Mesenchymal stem cell (in vitro differentiated cells and primary cell): Measurements from ENCODE around the gene IL1R1.

Experiments
- DNase-seq: peaks from one replicate; pipeline ENCODE4 v3.0.0-alpha.2; 2013
- H2AFZ ChIP-seq: one replicate; pipeline ENCODE4 v1.6.1; 2013; ENCODE audit warnings: low read depth, mild to moderate bottlenecking, control low read depth, inconsistent platforms, low read length, moderate library complexity
- H2AK5ac ChIP-seq: 2 replicates; pipeline ENCODE4 v1.6.1; 2013; ENCODE audit warnings: low read length, moderate library complexity, mild to moderate bottlenecking, inconsistent platforms; ENCODE audit not compliant: severe bottlenecking
- H2BK120ac ChIP-seq: one replicate; pipeline ENCODE4 v1.6.1; 2013; ENCODE audit warnings: low read depth, mild to moderate bottlenecking, inconsistent platforms, low read length, moderate library complexity
- H2BK12ac ChIP-seq, 2 experiments: one replicate each; pipeline ENCODE4 v1.6.1; 2013; ENCODE audit warnings: inconsistent platforms in 2 of 2, low read length in 2 of 2, mild to moderate bottlenecking in 2 of 2, moderate library complexity in 2 of 2, control low read depth in 1 of 2
- H2BK15ac ChIP-seq: one replicate; pipeline ENCODE4 v1.6.1; 2013; ENCODE audit warnings: mild to moderate bottlenecking, low read depth, inconsistent platforms; ENCODE audit not compliant: poor library complexity, severe bottlenecking
- H2BK5ac ChIP-seq: 2 replicates; pipeline ENCODE4 v1.6.1; 2013; ENCODE audit warnings: low read depth, mild to moderate bottlenecking, low read length, control low read depth, inconsistent platforms; ENCODE audit not compliant: poor library complexity, severe bottlenecking
- H3K14ac ChIP-seq, 2 experiments: one replicate each; pipeline ENCODE4 v1.6.1; 2013; ENCODE audit warnings: inconsistent platforms in 2 of 2, low read length in 2 of 2, control low read depth in 1 of 2, mild to moderate bottlenecking in 1 of 2, moderate library complexity in 1 of 2
- H3K18ac ChIP-seq, 2 experiments: one replicate each; pipeline ENCODE4 v1.6.1; 2013; ENCODE audit warnings: inconsistent platforms in 2 of 2, low read length in 2 of 2, control low read depth in 1 of 2, low read depth in 1 of 2, mild to moderate bottlenecking in 1 of 2
- H3K23ac ChIP-seq, 2 experiments: one replicate each; pipeline ENCODE4 v1.6.1; 2013; ENCODE audit warnings: inconsistent platforms in 2 of 2, low read length in 2 of 2, mild to moderate bottlenecking in 2 of 2, moderate library complexity in 2 of 2, control low read depth in 1 of 2
- H3K27ac ChIP-seq: 2 replicates; pipeline ENCODE4 v1.5.1; 2013; ENCODE audit warnings: mild to moderate bottlenecking, moderate library complexity, low read length, control low read depth, inconsistent platforms; ENCODE audit not compliant: poor library complexity, severe bottlenecking
- H3K27me3 ChIP-seq, 2 experiments: 2 replicates each; pipeline versions ENCODE4 v1.6.1 to v1.7.0; 2013; ENCODE audit warnings: low read length in 2 of 2, mild to moderate bottlenecking in 2 of 2, moderate library complexity in 2 of 2, control low read depth in 1 of 2, inconsistent platforms in 1 of 2; ENCODE audit not compliant: control insufficient read depth in 1 of 2, insufficient read depth in 1 of 2
- H3K36me3 ChIP-seq, 2 experiments: 2 replicates each; pipeline versions ENCODE4 v1.6.1 to v1.7.0; 2013; ENCODE audit warnings: low read length in 2 of 2, control low read depth in 1 of 2, inconsistent platforms in 1 of 2, low read depth in 1 of 2, mild to moderate bottlenecking in 1 of 2; ENCODE audit not compliant: insufficient read depth in 2 of 2, control insufficient read depth in 1 of 2
- H3K4ac ChIP-seq, 2 experiments: one replicate each; pipeline ENCODE4 v1.6.1; 2013; ENCODE audit warnings: inconsistent platforms in 2 of 2, low read length in 2 of 2, mild to moderate bottlenecking in 2 of 2, moderate library complexity in 2 of 2, control low read depth in 1 of 2, low read depth in 1 of 2
- H3K4me1 ChIP-seq: 2 replicates; pipeline ENCODE4 v1.6.1; 2013; ENCODE audit warnings: low read depth, low read length, control low read depth; ENCODE audit not compliant: control insufficient read depth, insufficient read depth
- H3K4me2 ChIP-seq: 2 replicates; pipeline ENCODE4 v1.6.1; 2013; ENCODE audit warnings: low read length, mild to moderate bottlenecking, inconsistent platforms; ENCODE audit not compliant: poor library complexity, severe bottlenecking
- H3K4me3 ChIP-seq, 2 experiments: 2 replicates each; pipeline versions ENCODE4 v1.5.1 to v1.7.0; 2013; ENCODE audit warnings: low read length in 2 of 2, mild to moderate bottlenecking in 2 of 2, control low read depth in 1 of 2, low read depth in 1 of 2; ENCODE audit not compliant: insufficient read depth in 1 of 2
- H3K79me1 ChIP-seq: replicated peaks from 2 replicates; pipeline ENCODE4 v1.6.1; 2013; ENCODE audit warnings: mild to moderate bottlenecking, control low read depth, low read length, inconsistent platforms; ENCODE audit not compliant: poor library complexity, severe bottlenecking
- H3K9ac ChIP-seq: 2 replicates; pipeline ENCODE4 v1.7.0; 2013; ENCODE audit warnings: mild to moderate bottlenecking, low read length, moderate library complexity
- H3K9me3 ChIP-seq: 2 replicates; pipeline ENCODE4 v1.7.0; 2013; ENCODE audit warnings: mild to moderate bottlenecking, low read length; ENCODE audit not compliant: control insufficient read depth
- H4K8ac ChIP-seq: one replicate; pipeline ENCODE4 v1.6.1; 2013; ENCODE audit warnings: inconsistent platforms, mild to moderate bottlenecking, low read length, moderate library complexity
- H4K91ac ChIP-seq: one replicate; pipeline ENCODE4 v1.6.1; 2013; ENCODE audit warnings: mild to moderate bottlenecking, low read length, inconsistent platforms
- WGBS: methylation state at CpG from one replicate; pipeline ENCODE4 v1.1.7; 2013; ENCODE audit warnings: mixed read lengths; 5-methylcytosine and 5-hydroxymethylcytosine counted together

The IL1R1 gene

DNA sequence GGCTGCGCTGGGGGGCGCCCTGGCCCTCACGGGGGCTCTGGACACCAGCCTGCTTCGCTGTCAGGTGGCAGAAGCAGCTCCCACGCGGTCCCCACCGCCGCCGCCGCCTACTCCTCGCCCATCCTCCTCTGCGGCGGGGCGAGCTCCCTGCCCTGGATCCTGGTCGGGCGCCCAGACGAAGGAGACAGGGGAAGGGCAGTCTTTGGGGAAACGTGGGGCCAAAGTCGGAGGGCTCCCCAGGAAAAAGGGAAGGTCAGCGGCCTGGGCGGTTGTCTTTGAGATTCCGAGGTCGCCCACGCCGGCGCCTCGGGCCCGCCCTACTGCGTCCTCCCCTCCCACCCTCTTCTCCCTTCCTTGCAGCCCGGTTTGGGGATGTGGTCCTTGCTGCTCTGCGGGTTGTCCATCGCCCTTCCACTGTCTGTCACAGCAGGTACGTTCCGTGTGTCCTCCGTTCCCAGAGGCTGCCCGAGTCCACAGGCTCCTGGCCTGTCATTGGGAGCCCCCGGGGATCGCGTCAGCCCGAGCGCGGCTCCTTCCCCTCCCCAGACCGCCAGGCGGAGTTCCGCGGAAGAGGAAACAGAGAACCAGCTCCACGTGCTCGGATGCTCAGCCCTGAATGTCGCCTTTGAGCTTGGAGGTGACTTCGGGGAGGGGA is 45.1 kb downstream of the IL1R1 start:
- Histone ChIP-seq H2AFZ (no peak overlapping the region), H3K79me1 (no peaks in the 10 kb centered on the region), H3K9me3 (no peaks in the 10 kb centered on the region), H3K23ac (no peak overlapping the region), H4K91ac (peak overlapping the region; percentile 69), H3K4me2 (no peak overlapping the region), H2BK5ac (no peak overlapping the region), H2AK5ac (no peak overlapping the region), H3K27me3 (no peaks in the 10 kb centered on the region), H3K9ac (peak overlapping the region; percentile 78), H3K36me3 (no peaks in the 10 kb centered on the region), H3K4me3 (peak overlapping the region in 1 of 2 experiments; percentile 78), H2BK120ac (no peak overlapping the region), H3K27ac (no peak overlapping the region), H3K18ac (no peak overlapping the region), H3K4ac (peak overlapping the region in 1 of 2 experiments; percentile 35), H2BK12ac (peak overlapping the region in 1 of 2 experiments; percentile 7), H3K14ac (no peak overlapping the region), H4K8ac (peak overlapping the region; percentile 67), H2BK15ac (peak overlapping the region; percentile 36), H3K4me1 (no peaks in the 10 kb centered on the region)
- WGBS = 78% methylated on average over 48 of the region's 50 CpGs
- no peak for DNase-seq

DNA sequence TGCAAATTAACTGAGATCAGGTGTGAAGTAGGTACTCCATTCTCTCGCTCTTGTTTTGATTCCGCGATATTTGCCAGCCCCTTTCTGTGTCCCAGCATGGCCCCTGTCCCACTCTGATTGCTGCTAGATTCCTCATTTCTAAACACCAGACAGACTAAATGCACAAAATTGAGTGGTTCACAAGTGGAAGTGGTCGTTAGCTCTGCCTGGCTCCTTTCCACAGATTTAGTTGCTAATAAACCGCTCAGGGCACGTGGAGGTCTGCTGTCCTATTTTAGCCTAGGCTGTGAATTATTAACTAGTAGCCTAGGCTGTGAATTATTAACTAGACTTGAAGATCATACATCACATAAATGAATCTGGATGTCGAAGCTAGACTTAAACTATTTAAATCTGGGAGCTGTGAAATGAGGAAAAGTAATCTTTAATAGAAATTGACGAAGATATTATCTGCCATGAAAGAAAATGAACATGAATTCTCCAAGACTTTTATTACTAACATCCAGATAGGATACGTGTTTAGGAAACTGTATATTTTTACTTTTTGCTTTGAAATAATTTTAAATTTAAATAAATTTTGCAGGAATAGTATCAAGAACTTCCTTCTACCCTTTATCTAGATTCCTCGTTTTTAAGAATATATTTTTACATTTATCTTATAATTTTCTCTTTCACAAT is 48.0 kb downstream of the IL1R1 start:
- 77% methylated on average over 4 of the region's 10 CpGs for WGBS
- H3K4me1 ChIP-seq = peaks cover 2% of the 10 kb centered on the region
- H3K14ac ChIP-seq = no peak overlapping the region
- no peak overlapping the region for H2AFZ ChIP-seq
- H3K36me3 ChIP-seq = no peaks in the 10 kb centered on the region
- no peak overlapping the region for H3K9ac ChIP-seq
- no peak overlapping the region for H3K23ac ChIP-seq
- H2BK5ac ChIP-seq = no peak overlapping the region
- no peak overlapping the region for H3K4me2 ChIP-seq
- no peak overlapping the region for H2BK12ac ChIP-seq
- H3K9me3 ChIP-seq = no peaks in the 10 kb centered on the region
- H3K27me3 ChIP-seq = no peaks in the 10 kb centered on the region
- no peak for DNase-seq
- no peak overlapping the region for H3K4me3 ChIP-seq
- H4K91ac ChIP-seq = no peak overlapping the region
- H3K79me1 ChIP-seq = no peaks in the 10 kb centered on the region
- no peak overlapping the region for H2BK120ac ChIP-seq
- no peak overlapping the region for H4K8ac ChIP-seq
- H2BK15ac ChIP-seq = no peak overlapping the region
- H3K27ac ChIP-seq = no peak overlapping the region
- no peak overlapping the region for H3K18ac ChIP-seq
- no peak overlapping the region for H3K4ac ChIP-seq
- no peak overlapping the region for H2AK5ac ChIP-seq

DNA sequence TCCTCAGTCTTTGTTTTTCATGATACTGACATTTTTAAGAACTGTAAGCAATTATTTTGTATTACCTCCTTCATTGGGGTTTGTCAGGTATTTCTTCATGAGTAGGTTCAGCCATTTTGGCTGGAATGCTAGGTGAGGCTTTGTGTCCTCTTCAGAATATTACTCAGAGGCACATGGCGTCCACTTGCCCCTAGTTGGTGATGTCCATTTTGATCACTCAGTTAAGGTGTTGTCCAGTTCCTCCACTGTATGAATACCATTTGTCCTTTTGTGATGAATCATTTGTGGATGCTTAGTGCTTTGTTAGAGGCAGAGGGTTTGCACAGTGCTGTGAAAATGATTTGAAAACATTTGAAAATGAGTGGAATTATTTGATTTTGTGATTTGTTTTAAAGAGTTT is 49.0 kb downstream of the IL1R1 start:
- Histone ChIP-seq H3K9ac (no peak overlapping the region), H3K18ac (no peak overlapping the region), H4K91ac (no peak overlapping the region), H3K4ac (no peak overlapping the region), H2AK5ac (no peak overlapping the region), H3K79me1 (no peaks in the 10 kb centered on the region), H3K9me3 (no peaks in the 10 kb centered on the region), H3K4me1 (peaks cover 2% of the 10 kb centered on the region), H3K14ac (no peak overlapping the region), H3K27ac (no peak overlapping the region), H2BK5ac (no peak overlapping the region), H2BK15ac (no peak overlapping the region), H3K23ac (no peak overlapping the region), H2BK120ac (no peak overlapping the region), H3K36me3 (no peaks in the 10 kb centered on the region), H2AFZ (no peak overlapping the region), H4K8ac (no peak overlapping the region), H3K4me3 (no peak overlapping the region), H3K27me3 (no peaks in the 10 kb centered on the region), H2BK12ac (no peak overlapping the region), H3K4me2 (no peak overlapping the region)
- WGBS = 100% methylated on average over 1 of the region's 1 CpG
- no peak for DNase-seq

DNA sequence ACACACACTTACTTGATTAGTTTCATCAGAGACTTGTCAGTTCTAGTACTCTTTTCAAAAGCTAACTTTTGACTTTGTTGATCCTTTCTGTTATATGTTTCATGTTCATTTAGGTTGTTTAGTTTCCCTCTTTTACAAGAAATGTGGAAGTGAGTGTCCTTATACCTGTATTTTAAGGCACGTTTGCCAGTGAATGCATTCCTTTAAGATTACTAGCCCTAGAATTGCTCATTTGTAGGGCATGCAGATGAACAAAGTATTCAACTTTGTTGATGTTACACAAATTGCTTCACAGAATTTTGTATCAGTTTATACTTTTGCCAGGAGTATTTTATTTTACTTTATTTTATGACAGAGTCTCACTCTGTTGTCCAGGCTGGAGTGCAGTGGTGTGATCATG is 50.5 kb downstream of the IL1R1 start:
- no peak overlapping the region for H2AK5ac ChIP-seq
- H3K23ac ChIP-seq = no peak overlapping the region
- peaks cover 0 to 5% of the 10 kb centered on the region in 2 experiments for H3K36me3 ChIP-seq
- no peaks in the 10 kb centered on the region for H3K79me1 ChIP-seq
- no CpG with 5 or more reads among the region's 1 CpG for WGBS
- H3K4me1 ChIP-seq = peaks cover 2% of the 10 kb centered on the region
- H3K14ac ChIP-seq = no peak overlapping the region
- no peak overlapping the region for H2BK15ac ChIP-seq
- H2BK12ac ChIP-seq = no peak overlapping the region
- H4K91ac ChIP-seq = no peak overlapping the region
- DNase-seq = no peak
- H3K4me2 ChIP-seq = no peak overlapping the region
- H3K9me3 ChIP-seq = no peaks in the 10 kb centered on the region
- no peaks in the 10 kb centered on the region for H3K27me3 ChIP-seq
- no peak overlapping the region for H2BK5ac ChIP-seq
- H2AFZ ChIP-seq = no peak overlapping the region
- no peak overlapping the region for H3K4ac ChIP-seq
- no peak overlapping the region for H3K27ac ChIP-seq
- no peak overlapping the region for H2BK120ac ChIP-seq
- H4K8ac ChIP-seq = no peak overlapping the region
- no peak overlapping the region for H3K18ac ChIP-seq
- H3K9ac ChIP-seq = no peak overlapping the region
- no peak overlapping the region for H3K4me3 ChIP-seq
